Heart right ventricle (tissue), 16 donors: Measurements from ENCODE around the gene SCN10A. TPM values are rescaled to one million over a fixed set of nuclear protein-coding genes. Genes with fewer than 3 reads are reported as not detected.
A peak's percentile ranks its signal among the peaks of the same experiment; 100 is the strongest.

Experiments
- ATAC-seq, 8 donors: fragments of 200-7000 bp; cut with Tn5 transposase; one replicate each; pipeline ENCODE4 v1.9.1; 2020; ENCODE audit warnings: mild to moderate bottlenecking in 8 of 8, moderate library complexity in 8 of 8, moderate number of reproducible peaks in 1 of 8
- DNase-seq, 2 donors: peaks; one replicate each; pipeline ENCODE4 v3.0.0-alpha.2; 2020
- H3K27ac ChIP-seq, 10 donors: fragments of 200-600 bp; sonication (generic) in 2 of 10; one replicate each; pipeline versions ENCODE4 v1.5.0 to v1.8.0; 2020 to 2022; ENCODE audit warnings: mild to moderate bottlenecking in 3 of 10
- H3K27me3 ChIP-seq, 7 donors: fragments of 200-600 bp; one replicate each; pipeline ENCODE4 v1.8.0; 2021 to 2022; ENCODE audit warnings: mild to moderate bottlenecking in 2 of 7
- H3K36me3 ChIP-seq, 9 donors: fragments of 200-600 bp; sonication (generic) in 1 of 9; one replicate each; pipeline versions ENCODE4 v1.5.0 to v1.8.0; 2020 to 2022; ENCODE audit warnings: mild to moderate bottlenecking in 2 of 9
- H3K4me1 ChIP-seq, 9 donors: fragments of 200-600 bp; sonication (generic) in 1 of 9; one replicate each; pipeline versions ENCODE4 v1.5.0 to v1.8.0; 2020 to 2022; ENCODE audit warnings: mild to moderate bottlenecking in 4 of 9
- H3K4me3 ChIP-seq, 10 donors: fragments of 200-600 bp; sonication (generic) in 2 of 10; one replicate each; pipeline versions ENCODE4 v1.5.0 to v1.8.0; 2020 to 2022; ENCODE audit warnings: mild to moderate bottlenecking in 7 of 10, moderate library complexity in 2 of 10
- H3K9me3 ChIP-seq, 11 donors: fragments of 200-600 bp in 10 of 11; sonication (generic) in 2 of 11; one replicate each; pipeline versions ENCODE4 v1.5.0 to v1.8.0; 2013 to 2022; ENCODE audit warnings: mild to moderate bottlenecking in 2 of 11, control low read depth in 1 of 11, moderate library complexity in 1 of 11
- WGBS, 2 donors: extraction: QIAGEN DNeasy Blood & Tissue Kit; methylation state at CpG; one replicate each; pipeline ENCODE4 v1.1.7; 2013; ENCODE audit warnings: inconsistent platforms in 1 of 2; 5-methylcytosine and 5-hydroxymethylcytosine counted together
- intact Hi-C, 10 donors: fragments of 100-400 bp; cut with DNase I; formaldehyde crosslinking; loops; one replicate each; pipeline versions ENCODE4 v1.11.1 to v1.14.2; 2022
- polyA plus RNA-seq, 2 donors: library from polyadenylated mRNA; stranded (reverse); fragments of 200-250 nt; gene quantifications; one replicate each; pipeline ENCODE4 v1.2.3, GENCODE V29; 2013
- total RNA-seq, 10 donors: library from RNA; stranded (reverse); fragmentation: NEBNext Ultra II Directional in 3 of 10; extraction: Animal tissue kit (Norgen Biotek cat#: 25700) in 3 of 10; gene quantifications; one replicate each; pipeline versions ENCODE4 v1.2.1 to v1.2.4, GENCODE V29; 2021 to 2023
- TF ChIP-seq, protein P1 (sequence below), 9 donors: fragments of 200-600 bp; sonication (generic) in 2 of 9; IDR thresholded peaks; one replicate each; pipeline versions ENCODE4 v1.5.0 to v1.8.0; 2021 to 2022; ENCODE audit warnings: antibody characterized with exemption in 9 of 9, mild to moderate bottlenecking in 5 of 9, moderate library complexity in 1 of 9
- donor health status: Arrhythmogenic right ventricular cardiomyopathy.
- donor health status: ischemic (EF 13 %, LVEDD 7.1; RV severe dilation, severe dysfunction).
- donor health status: healthy with polysubstance abuse.
- donor health status: DM: no; HTN: yes; CAD: no.
- donor health status: DM: no; HTN: no; CAD: no.
- donor health status: ischemic (EF 25% LVEDD 6.9; RV normal size, moderate dysfunction).
- donor health status: ischemic (EF 25% LVEDD 5.7; RV mildly dilated, moderate dysfunction).
- donor health status: healthy.
- donor health status: DM: yes; HTN: yes; CAD: no.
- donor health status: Ischemic cardiomyopathy.
- donor health status: ischemic (EF 35%, LVEDD 5.7; RV mildly dilated, moderate dysfunction).
- donor health status: nonischemic (EF 11% LVEDD 7.7; RV severe dilation, severe dysfunction).
- donor health status: DM: yes; HTN: yes; CAD: no.
- donor health status: PGD.
- donor health status: ischemic (EF 29% LVEDD 5.4; RV normal size, mild dysfunction).
- donor health status: nonischemic (EF 23%, LVEDD 6.1; RV moderate dilation, normal function).

SCN10A gene
- total and polyA plus RNA-seq, 12 donors = 0.03 to 0.36 (median 0.07) TPM

- Histone ChIP-seq H3K4me3 (no peak overlapping the region), H3K9me3 (no peaks in the 10 kb centered on the region), H3K4me1 (peaks cover 0 to 8% (median 0%) of the 10 kb centered on the region in 9 donors), H3K27ac (no peak overlapping the region), H3K27me3 (no peaks in the 10 kb centered on the region), H3K36me3 (no peaks in the 10 kb centered on the region)
- DNase-seq = no peak
- 72 to 79% methylated on average over 3 of the region's 3 CpGs for WGBS, 2 donors
- intact Hi-C loops = loop anchor here in 2 of 10 donors (10.0 kb wide), 1 partner anchor 113 kb away; no protein-coding TSS in a partner anchor
- TF ChIP-seq, protein P1, sequence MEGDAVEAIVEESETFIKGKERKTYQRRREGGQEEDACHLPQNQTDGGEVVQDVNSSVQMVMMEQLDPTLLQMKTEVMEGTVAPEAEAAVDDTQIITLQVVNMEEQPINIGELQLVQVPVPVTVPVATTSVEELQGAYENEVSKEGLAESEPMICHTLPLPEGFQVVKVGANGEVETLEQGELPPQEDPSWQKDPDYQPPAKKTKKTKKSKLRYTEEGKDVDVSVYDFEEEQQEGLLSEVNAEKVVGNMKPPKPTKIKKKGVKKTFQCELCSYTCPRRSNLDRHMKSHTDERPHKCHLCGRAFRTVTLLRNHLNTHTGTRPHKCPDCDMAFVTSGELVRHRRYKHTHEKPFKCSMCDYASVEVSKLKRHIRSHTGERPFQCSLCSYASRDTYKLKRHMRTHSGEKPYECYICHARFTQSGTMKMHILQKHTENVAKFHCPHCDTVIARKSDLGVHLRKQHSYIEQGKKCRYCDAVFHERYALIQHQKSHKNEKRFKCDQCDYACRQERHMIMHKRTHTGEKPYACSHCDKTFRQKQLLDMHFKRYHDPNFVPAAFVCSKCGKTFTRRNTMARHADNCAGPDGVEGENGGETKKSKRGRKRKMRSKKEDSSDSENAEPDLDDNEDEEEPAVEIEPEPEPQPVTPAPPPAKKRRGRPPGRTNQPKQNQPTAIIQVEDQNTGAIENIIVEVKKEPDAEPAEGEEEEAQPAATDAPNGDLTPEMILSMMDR (IDR thresholded peaks at IDR 0.05) = no peak
- ATAC-seq = no peak
Observed at GRCh38 chr3:38731522-38731921, 84.5 kb downstream of the SCN10A start.

DNA sequence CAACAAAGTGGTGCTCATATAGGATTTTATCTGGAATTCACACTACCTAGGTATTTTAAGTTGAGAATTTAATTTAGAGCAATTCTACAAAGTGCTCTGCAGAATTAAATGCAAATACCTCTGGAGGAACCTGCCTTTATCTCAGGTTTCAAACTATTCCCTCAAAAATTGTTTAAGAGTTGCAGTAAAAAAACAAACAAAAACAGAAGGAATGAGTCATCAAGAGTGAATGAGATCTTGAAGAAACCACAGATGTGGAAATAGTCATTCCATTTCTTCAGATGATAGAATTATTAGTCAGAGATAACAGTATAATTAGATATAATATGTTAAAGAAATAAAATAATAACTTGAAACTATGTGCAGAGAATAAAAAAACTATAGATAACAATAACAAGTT is 85.7 kb downstream of the SCN10A start:
- Histone ChIP-seq H3K4me3 (no peak overlapping the region), H3K27me3 (no peaks in the 10 kb centered on the region), H3K9me3 (no peaks in the 10 kb centered on the region), H3K4me1 (peaks cover 0 to 18% (median 2%) of the 10 kb centered on the region in 9 donors), H3K27ac (no peak overlapping the region), H3K36me3 (no peaks in the 10 kb centered on the region)
- ATAC-seq = no peak
- TF ChIP-seq, protein P1 (IDR thresholded peaks at IDR 0.05) = no peak
- DNase-seq = no peak
- intact Hi-C loops = loop anchor here in 2 of 10 donors (10.0 kb wide), 1 partner anchor 115 kb away; no protein-coding TSS in a partner anchor

GRCh38 chr3:38728008-38728407 is 88.0 kb downstream of the SCN10A start:
- 58 to 70% methylated on average over 1 of the region's 1 CpG for WGBS, 2 donors
- ATAC-seq = no peak

DNA sequence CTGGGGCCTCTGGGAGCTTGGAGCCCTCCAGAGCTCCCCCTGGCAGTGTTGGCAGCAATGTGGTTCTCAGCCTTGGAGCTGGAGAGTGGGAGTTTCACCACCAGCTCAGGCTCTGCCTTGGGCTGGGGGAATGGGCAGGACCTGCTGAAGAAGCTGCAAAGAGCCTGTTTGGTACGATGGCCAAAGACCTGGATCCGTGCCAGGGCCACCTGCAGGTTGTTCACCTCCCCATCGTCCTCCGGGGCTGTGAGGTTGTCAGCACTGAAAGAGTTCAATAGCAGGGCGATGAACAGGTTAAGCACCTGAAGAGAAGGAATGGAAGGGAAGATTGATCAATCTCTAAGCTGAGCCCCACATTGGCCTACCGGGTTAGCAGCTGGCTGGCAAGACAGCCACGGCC is 89.3 kb downstream of the SCN10A start:
- H3K4me1 ChIP-seq = peaks cover 0 to 46% (median 21%) of the 10 kb centered on the region in 9 donors
- TF ChIP-seq, protein P1 (IDR thresholded peaks at IDR 0.05) = no peak
- ATAC-seq = no peak
- no peak overlapping the region for H3K4me3 ChIP-seq
- no peaks in the 10 kb centered on the region for H3K36me3 ChIP-seq
- 74% methylated on average over 7 of the region's 7 CpGs for WGBS, 2 donors
- intact Hi-C loops = no loop called here
- peak overlapping the region in 5 of 10 donors; percentile 5 to 86 (median 77) for H3K27ac ChIP-seq
- no peak for DNase-seq
- no peaks in the 10 kb centered on the region for H3K27me3 ChIP-seq
- no peaks in the 10 kb centered on the region for H3K9me3 ChIP-seq

More at GRCh38 chr3:38728008-38728407, 88.0 kb downstream of the SCN10A start:
- H3K27ac ChIP-seq = no peak overlapping the region
- intact Hi-C loops = no loop called here
- H3K36me3 ChIP-seq = no peaks in the 10 kb centered on the region
- peaks cover 0 to 38% (median 20%) of the 10 kb centered on the region in 9 donors for H3K4me1 ChIP-seq
- H3K4me3 ChIP-seq = no peak overlapping the region
- no peaks in the 10 kb centered on the region for H3K9me3 ChIP-seq
- no peaks in the 10 kb centered on the region for H3K27me3 ChIP-seq
- TF ChIP-seq, protein P1 (IDR thresholded peaks at IDR 0.05) = no peak
- no peak for DNase-seq
